Sigmoid colon (tissue), 4 donors: Measurements from ENCODE around the gene ZNF683.

Experiments
- CTCF ChIP-seq, 4 experiments: fragments of 450-650 bp in 3 of 4; fragments of 200-600 bp in 1 of 4; IDR thresholded peaks; one replicate each; pipeline ENCODE4 v1.5.1; 2016 to 2019; ENCODE audit warnings: antibody characterized with exemption in 4 of 4, mild to moderate bottlenecking in 3 of 4, moderate library complexity in 2 of 4
- EP300 ChIP-seq, 4 donors: sonication (generic); formaldehyde crosslinking; IDR thresholded peaks; one replicate each; pipeline ENCODE4 v1.6.1; 2017; ENCODE audit warnings: antibody characterized with exemption in 4 of 4
- POLR2AphosphoS5 ChIP-seq, 4 donors: sonication (generic); formaldehyde crosslinking; IDR thresholded peaks; one replicate each; pipeline ENCODE4 v1.6.1; 2017; ENCODE audit warnings: antibody characterized with exemption in 4 of 4

GRCh38 chr1:26403656-26404055, 31.1 kb upstream of the ZNF683 start:
- no peak for TF ChIP-seq EP300 (IDR thresholded peaks at IDR 0.05)
- no peak for TF ChIP-seq POLR2AphosphoS5 (IDR thresholded peaks at IDR 0.05)
- TF ChIP-seq CTCF (IDR thresholded peaks at IDR 0.05) = no peak
